OCI-LY3 (cell line): ENCODE results near the gene CHST12.

Source experiments
- EZH2phosphoT487 ChIP-seq: fragments of 200-600 bp; shearing (Covaris generic); IDR thresholded peaks from 2 replicates; pipeline ENCODE4 v1.6.1; 2018; ENCODE audit warnings: antibody characterized with exemption, mixed run types, low read depth
- TF ChIP-seq, protein P1 (sequence below): fragments of 200-600, 300-600 bp; sonication (generic); IDR thresholded peaks from 2 replicates; pipeline ENCODE4 v1.5.1; 2014; ENCODE audit warnings: antibody characterized with exemption, low read length, low read depth

DNA sequence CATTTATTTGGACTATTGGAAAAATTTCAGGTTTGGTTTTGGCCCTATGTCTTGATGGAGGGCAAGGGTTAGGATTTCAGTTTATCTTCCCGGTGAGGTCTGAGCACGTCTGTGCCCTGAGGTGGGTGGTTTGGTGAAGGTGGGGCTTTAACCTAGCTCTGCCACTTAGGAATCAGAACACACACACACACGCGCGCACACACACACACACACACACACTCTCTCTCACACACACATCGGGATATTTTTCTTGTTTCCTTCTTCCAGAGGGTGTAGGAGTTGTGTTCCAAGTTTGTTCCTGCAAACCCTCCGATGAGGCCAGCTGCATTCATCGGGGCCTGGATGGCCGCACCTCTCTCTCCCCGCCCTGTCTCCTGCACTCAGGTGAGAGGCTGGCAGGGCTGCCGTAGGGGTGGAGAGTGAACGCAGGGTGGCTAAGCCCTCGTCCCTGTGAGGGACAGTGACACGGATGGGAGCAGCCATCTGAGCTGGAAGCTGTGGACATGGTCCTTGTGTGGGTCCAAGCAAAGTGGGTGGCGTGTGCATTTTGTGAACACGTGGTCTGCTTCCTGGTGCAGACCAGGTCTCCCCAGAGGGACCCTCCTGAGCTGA lies 34.2 kb downstream of the CHST12 start:
- TF ChIP-seq, protein P1, sequence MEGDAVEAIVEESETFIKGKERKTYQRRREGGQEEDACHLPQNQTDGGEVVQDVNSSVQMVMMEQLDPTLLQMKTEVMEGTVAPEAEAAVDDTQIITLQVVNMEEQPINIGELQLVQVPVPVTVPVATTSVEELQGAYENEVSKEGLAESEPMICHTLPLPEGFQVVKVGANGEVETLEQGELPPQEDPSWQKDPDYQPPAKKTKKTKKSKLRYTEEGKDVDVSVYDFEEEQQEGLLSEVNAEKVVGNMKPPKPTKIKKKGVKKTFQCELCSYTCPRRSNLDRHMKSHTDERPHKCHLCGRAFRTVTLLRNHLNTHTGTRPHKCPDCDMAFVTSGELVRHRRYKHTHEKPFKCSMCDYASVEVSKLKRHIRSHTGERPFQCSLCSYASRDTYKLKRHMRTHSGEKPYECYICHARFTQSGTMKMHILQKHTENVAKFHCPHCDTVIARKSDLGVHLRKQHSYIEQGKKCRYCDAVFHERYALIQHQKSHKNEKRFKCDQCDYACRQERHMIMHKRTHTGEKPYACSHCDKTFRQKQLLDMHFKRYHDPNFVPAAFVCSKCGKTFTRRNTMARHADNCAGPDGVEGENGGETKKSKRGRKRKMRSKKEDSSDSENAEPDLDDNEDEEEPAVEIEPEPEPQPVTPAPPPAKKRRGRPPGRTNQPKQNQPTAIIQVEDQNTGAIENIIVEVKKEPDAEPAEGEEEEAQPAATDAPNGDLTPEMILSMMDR: no peak
- no peak for TF ChIP-seq EZH2phosphoT487
